Measurements from ENCODE around the gene MRPL37.

MRPL37 gene

GRCh38 chr1:54188291-54188690 is 11.7 kb upstream of the MRPL37 start:
- Histone ChIP-seq H3K4me3 (ENCODE audit: low read length, poor library complexity, severe bottlenecking) (no peak overlapping the region), H4K20me1 (ENCODE audit: insufficient read depth, low read length, poor library complexity, severe bottlenecking) (no peaks in the 10 kb centered on the region), H3K9me3 (ENCODE audit: insufficient read depth, low read depth, low read length) (no peaks in the 10 kb centered on the region), H3F3A (ENCODE audit: low read depth) (no peaks in the 10 kb centered on the region), H3K4me2 (ENCODE audit: low read depth, low read length, poor library complexity, severe bottlenecking) (no peak overlapping the region), H3K79me2 (ENCODE audit: insufficient read depth, low read length) (no peaks in the 10 kb centered on the region), H3K9ac (ENCODE audit: low read depth, low read length, poor library complexity, severe bottlenecking) (no peak overlapping the region), H3K36me3 (ENCODE audit: insufficient read depth, low read length) (no peaks in the 10 kb centered on the region), H3K9me2 (replicated peaks; ENCODE audit: low read depth, low read length) (no peaks in the 10 kb centered on the region), H3K4me1 (ENCODE audit: insufficient read depth, low read length, poor library complexity, severe bottlenecking) (no peaks in the 10 kb centered on the region), H3K27me3 (ENCODE audit: insufficient read depth, low read length, poor library complexity, severe bottlenecking) (no peaks in the 10 kb centered on the region), H2AFZ (ENCODE audit: low read length) (no peak overlapping the region)
- no peak for TF ChIP-seq EZH2phosphoT487 (IDR thresholded peaks at IDR 0.05; ENCODE audit: borderline replicate concordance)

- no peaks in the 10 kb centered on the region for H3K36me3 ChIP-seq (ENCODE audit: insufficient read depth, low read length)
- no peak overlapping the region for H3K9ac ChIP-seq (ENCODE audit: low read depth, low read length, poor library complexity, severe bottlenecking)
- no peaks in the 10 kb centered on the region for H3K9me2 ChIP-seq (replicated peaks; ENCODE audit: low read depth, low read length)
- H3K79me2 ChIP-seq (ENCODE audit: insufficient read depth, low read length) = no peaks in the 10 kb centered on the region
- no peaks in the 10 kb centered on the region for H3F3A ChIP-seq (ENCODE audit: low read depth)
- no peak overlapping the region for H2AFZ ChIP-seq (ENCODE audit: low read length)
- no peak overlapping the region for H3K4me2 ChIP-seq (ENCODE audit: low read depth, low read length, poor library complexity, severe bottlenecking)
- H3K27me3 ChIP-seq (ENCODE audit: insufficient read depth, low read length, poor library complexity, severe bottlenecking) = no peaks in the 10 kb centered on the region
- H3K4me1 ChIP-seq (ENCODE audit: insufficient read depth, low read length, poor library complexity, severe bottlenecking) = no peaks in the 10 kb centered on the region
- no peaks in the 10 kb centered on the region for H3K9me3 ChIP-seq (ENCODE audit: insufficient read depth, low read depth, low read length)
- TF ChIP-seq CTCF (conservative IDR thresholded peaks at IDR 0.05; ENCODE audit: low read length) (no peak), EZH2phosphoT487 (IDR thresholded peaks at IDR 0.05; ENCODE audit: borderline replicate concordance) (no peak)
- H3K4me3 ChIP-seq (ENCODE audit: low read length, poor library complexity, severe bottlenecking) = no peak overlapping the region
- H4K20me1 ChIP-seq (ENCODE audit: insufficient read depth, low read length, poor library complexity, severe bottlenecking) = no peaks in the 10 kb centered on the region
These were observed 9.4 kb upstream of the MRPL37 start for GRCh38 chr1:54190526-54190925.

- Histone ChIP-seq H3K9me3 (ENCODE audit: insufficient read depth, low read depth, low read length) (no peaks in the 10 kb centered on the region), H2AFZ (ENCODE audit: low read length) (no peak overlapping the region), H3K27me3 (ENCODE audit: insufficient read depth, low read length, poor library complexity, severe bottlenecking) (no peaks in the 10 kb centered on the region), H3K9ac (ENCODE audit: low read depth, low read length, poor library complexity, severe bottlenecking) (no peak overlapping the region), H4K20me1 (ENCODE audit: insufficient read depth, low read length, poor library complexity, severe bottlenecking) (no peaks in the 10 kb centered on the region), H3K4me3 (ENCODE audit: low read length, poor library complexity, severe bottlenecking) (no peak overlapping the region), H3K9me2 (replicated peaks; ENCODE audit: low read depth, low read length) (no peaks in the 10 kb centered on the region), H3K36me3 (ENCODE audit: insufficient read depth, low read length) (no peaks in the 10 kb centered on the region), H3K4me2 (ENCODE audit: low read depth, low read length, poor library complexity, severe bottlenecking) (no peak overlapping the region), H3F3A (ENCODE audit: low read depth) (no peaks in the 10 kb centered on the region), H3K79me2 (ENCODE audit: insufficient read depth, low read length) (no peaks in the 10 kb centered on the region), H3K4me1 (ENCODE audit: insufficient read depth, low read length, poor library complexity, severe bottlenecking) (no peaks in the 10 kb centered on the region)
- TF ChIP-seq EZH2phosphoT487 (IDR thresholded peaks at IDR 0.05; ENCODE audit: borderline replicate concordance) (no peak), CTCF (conservative IDR thresholded peaks at IDR 0.05; ENCODE audit: low read length) (no peak)
These were observed 8.4 kb upstream of the MRPL37 start for GRCh38 chr1:54191525-54191924.

GRCh38 chr1:54193453-54193852 is 6.5 kb upstream of the MRPL37 start:
- Histone ChIP-seq H3K4me3 (ENCODE audit: low read length, poor library complexity, severe bottlenecking) (no peak overlapping the region), H3K4me1 (ENCODE audit: insufficient read depth, low read length, poor library complexity, severe bottlenecking) (no peaks in the 10 kb centered on the region), H3K9me3 (ENCODE audit: insufficient read depth, low read depth, low read length) (no peaks in the 10 kb centered on the region), H3K9ac (ENCODE audit: low read depth, low read length, poor library complexity, severe bottlenecking) (no peak overlapping the region), H2AFZ (ENCODE audit: low read length) (no peak overlapping the region), H3K36me3 (ENCODE audit: insufficient read depth, low read length) (no peaks in the 10 kb centered on the region), H3K79me2 (ENCODE audit: insufficient read depth, low read length) (no peaks in the 10 kb centered on the region), H3F3A (ENCODE audit: low read depth) (no peaks in the 10 kb centered on the region), H4K20me1 (ENCODE audit: insufficient read depth, low read length, poor library complexity, severe bottlenecking) (no peaks in the 10 kb centered on the region), H3K4me2 (ENCODE audit: low read depth, low read length, poor library complexity, severe bottlenecking) (no peak overlapping the region), H3K9me2 (replicated peaks; ENCODE audit: low read depth, low read length) (no peaks in the 10 kb centered on the region), H3K27me3 (ENCODE audit: insufficient read depth, low read length, poor library complexity, severe bottlenecking) (no peaks in the 10 kb centered on the region)
- TF ChIP-seq EZH2phosphoT487 (IDR thresholded peaks at IDR 0.05; ENCODE audit: borderline replicate concordance) (no peak), CTCF (conservative IDR thresholded peaks at IDR 0.05; ENCODE audit: low read length) (no peak)

Measured in Loucy (cell line).